Lung (tissue), 12 donors: Measurements from ENCODE around the gene CBX5. TPM values are rescaled to one million over a fixed set of nuclear protein-coding genes. Genes with fewer than 3 reads are reported as not detected.
A peak's percentile ranks its signal among the peaks of the same experiment; 100 is the strongest.

Source experiments
- ATAC-seq: fragments of 200-7000 bp; cut with Tn5 transposase; one replicate; pipeline ENCODE4 v1.9.1; 2020; ENCODE audit warnings: moderate number of reproducible peaks; ENCODE audit not compliant: insufficient read depth, low FRiP score
- DNase-seq, 3 donors: peaks; one replicate each; pipeline ENCODE4 v3.0.0-alpha.2; 2013 to 2017
- H3K27ac ChIP-seq, 2 donors: one replicate each; pipeline ENCODE4 v1.5.1; 2013; ENCODE audit warnings: mild to moderate bottlenecking in 2 of 2, moderate library complexity in 2 of 2, control low read depth in 1 of 2, inconsistent platforms in 1 of 2, low read depth in 1 of 2, low read length in 1 of 2
- H3K27me3 ChIP-seq, 3 donors: one replicate each; pipeline ENCODE4 v1.5.1; 2013; ENCODE audit warnings: low read length in 2 of 3; ENCODE audit not compliant: control insufficient read depth in 3 of 3, insufficient read depth in 3 of 3
- H3K36me3 ChIP-seq, 4 donors: one replicate each; pipeline ENCODE4 v1.5.1; 2013; ENCODE audit warnings: low read length in 4 of 4, mild to moderate bottlenecking in 1 of 4, moderate library complexity in 1 of 4; ENCODE audit not compliant: control insufficient read depth in 4 of 4, insufficient read depth in 4 of 4
- H3K4me1 ChIP-seq, 5 donors: one replicate each; pipeline ENCODE4 v1.5.1; 2013; ENCODE audit warnings: low read length in 5 of 5, mild to moderate bottlenecking in 2 of 5, moderate library complexity in 1 of 5; ENCODE audit not compliant: control insufficient read depth in 5 of 5, insufficient read depth in 5 of 5
- H3K4me3 ChIP-seq: one replicate; pipeline ENCODE4 v1.5.1; 2013; ENCODE audit warnings: mild to moderate bottlenecking, control low read depth, moderate library complexity
- H3K9ac ChIP-seq, 2 donors: one replicate each; pipeline ENCODE4 v1.5.1; 2013; ENCODE audit warnings: low read length in 2 of 2, control low read depth in 1 of 2; ENCODE audit not compliant: insufficient read depth in 1 of 2
- H3K9me3 ChIP-seq, 4 donors: one replicate each; pipeline ENCODE4 v1.5.1; 2013; ENCODE audit warnings: low read length in 3 of 4, mild to moderate bottlenecking in 1 of 4, moderate library complexity in 1 of 4; ENCODE audit not compliant: control insufficient read depth in 4 of 4, insufficient read depth in 3 of 4
- CTCF ChIP-seq: IDR thresholded peaks from 2 replicates; pipeline ENCODE4 v1.5.1; 2012; ENCODE audit warnings: mild to moderate bottlenecking; ENCODE audit errors: control extremely low read depth, extremely low read depth
- WGBS, 2 donors: extraction: QIAGEN DNeasy Blood & Tissue Kit; methylation state at CpG; one replicate each; pipeline ENCODE4 v1.1.7; 2013; 5-methylcytosine and 5-hydroxymethylcytosine counted together
- polyA plus RNA-seq, 2 donors: library from polyadenylated mRNA; stranded (reverse); fragments of 200-250 nt; gene quantifications; one replicate each; pipeline ENCODE4 v1.2.1, GENCODE V29; 2013
- total RNA-seq, 2 donors: library from RNA; depleted of rRNA in 1 of 2; stranded (reverse); fragments of >200 nt in 1 of 2; gene quantifications; one replicate each; pipeline ENCODE4 v1.2.1, GENCODE V29; 2014 to 2021
- donor health status: control.
- donor health status: control.
- donor health status: Bipolar disorder and iron deficiency.
- donor health status: healthy.
- donor health status: DM: yes; HTN: yes; CAD: no.

CBX5 gene
- total and polyA plus RNA-seq, 4 donors: 8.3 to 78.3 (median 30.3) TPM

DNA sequence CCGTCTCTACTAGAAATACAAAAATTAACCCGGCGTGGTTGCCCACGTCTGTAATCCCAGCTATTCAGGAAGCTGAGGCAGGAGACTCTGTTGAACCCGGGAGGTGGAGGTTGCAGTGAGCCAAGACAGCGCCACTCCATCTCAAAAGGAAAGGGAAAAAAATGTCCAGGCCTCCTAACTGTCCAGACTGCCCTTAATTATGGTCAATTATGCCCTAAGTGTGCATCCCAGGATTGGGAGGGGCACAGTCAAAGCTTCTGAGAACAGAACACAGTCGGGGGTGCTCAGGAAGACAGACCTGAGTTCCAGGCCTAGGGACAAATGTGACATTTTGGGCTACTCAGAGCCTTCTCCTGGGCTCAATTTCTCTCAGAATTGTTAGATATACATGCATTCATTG lies 59.4 kb downstream of the CBX5 start:
- H3K27me3 ChIP-seq: peaks cover 0 to 11% (median 11%) of the 10 kb centered on the region in 3 donors
- peaks cover 0 to 12% (median 2%) of the 10 kb centered on the region in 5 donors for H3K4me1 ChIP-seq
- H3K36me3 ChIP-seq: no peaks in the 10 kb centered on the region
- no peak for TF ChIP-seq CTCF
- H3K27ac ChIP-seq: no peak overlapping the region
- H3K4me3 ChIP-seq: no peak overlapping the region
- DNase-seq (no peak), ATAC-seq (no peak)
- H3K9ac ChIP-seq: no peak overlapping the region
- no peaks in the 10 kb centered on the region for H3K9me3 ChIP-seq
- 59 to 72% methylated on average over 7 of the region's 7 CpGs for WGBS, 2 donors

DNA sequence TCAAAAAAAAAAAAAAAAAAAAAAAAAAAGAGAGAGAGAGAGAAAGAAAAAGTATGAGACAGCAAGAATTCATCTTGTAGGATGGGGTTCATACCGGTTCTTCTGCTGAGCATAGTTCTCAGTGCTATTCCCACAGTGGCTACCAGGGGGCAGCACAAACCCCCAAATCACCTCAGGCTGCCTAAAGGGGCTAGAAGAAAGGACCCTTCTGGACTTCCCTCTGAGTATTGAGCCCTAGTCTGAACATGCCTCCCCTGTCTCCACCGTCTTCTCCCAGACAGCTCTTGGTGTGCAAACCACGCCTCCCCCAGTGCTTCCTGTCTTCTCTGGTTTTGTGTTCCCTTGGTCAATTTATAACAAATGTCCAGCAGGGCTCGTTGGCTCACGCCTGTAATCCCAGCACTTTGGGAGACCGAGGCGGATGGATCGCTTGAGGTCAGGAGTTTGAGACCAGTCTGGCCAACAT lies 59.8 kb downstream of the CBX5 start:
- no peak overlapping the region for H3K9ac ChIP-seq

DNA sequence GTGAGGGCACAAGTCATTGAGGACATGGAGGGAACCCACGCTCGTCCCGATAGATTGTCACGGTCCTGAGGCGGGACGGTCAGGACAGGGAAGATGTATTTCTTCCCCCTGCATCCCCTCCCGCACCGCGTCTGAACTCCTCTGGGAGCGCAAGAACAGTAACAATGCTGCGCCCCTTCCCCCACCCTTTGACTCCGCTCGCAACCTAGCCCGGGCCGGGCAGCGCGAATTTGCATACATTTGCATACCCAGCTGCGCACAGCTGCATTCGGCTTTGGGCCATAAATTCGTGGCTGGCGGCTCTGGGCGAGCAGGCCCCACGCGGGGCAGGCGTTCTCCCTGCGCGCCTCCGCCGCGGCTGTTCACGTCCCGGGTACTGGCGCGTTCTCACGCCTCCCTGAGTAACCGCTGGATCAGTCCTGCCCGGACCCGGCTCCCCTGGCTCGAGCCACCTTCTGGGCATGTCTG lies 62.1 kb downstream of the CBX5 start:
- Histone ChIP-seq H3K36me3 (no peaks in the 10 kb centered on the region), H3K9ac (no peak overlapping the region), H3K27ac (no peak overlapping the region), H3K9me3 (no peaks in the 10 kb centered on the region), H3K4me1 (peaks cover 0 to 12% (median 2%) of the 10 kb centered on the region in 5 donors), H3K4me3 (no peak overlapping the region), H3K27me3 (peaks cover 0 to 23% (median 15%) of the 10 kb centered on the region in 3 donors)
- TF ChIP-seq CTCF: no peak
- WGBS, 2 donors: 13 to 16% methylated on average over 39 of the region's 39 CpGs
- ATAC-seq: no peak
- peak; percentile 78 to 85 (median 79) for DNase-seq

More for the DNA sequence above, 59.8 kb downstream of the CBX5 start:
- 31 to 46% methylated on average over 8 of the region's 8 CpGs for WGBS, 2 donors
- Histone ChIP-seq H3K9me3 (no peaks in the 10 kb centered on the region), H3K27ac (no peak overlapping the region), H3K27me3 (peaks cover 0 to 12% (median 12%) of the 10 kb centered on the region in 3 donors), H3K4me3 (no peak overlapping the region), H3K4me1 (peaks cover 0 to 12% (median 2%) of the 10 kb centered on the region in 5 donors), H3K36me3 (no peaks in the 10 kb centered on the region)
- peak; percentile 85 to 91 (median 87) for DNase-seq
- TF ChIP-seq CTCF: peak; percentile 46
- ATAC-seq: no peak
